Midbrain (tissue), 1 donor: ENCODE results near the gene GABRB1.
A peak's percentile ranks its signal among the peaks of the same experiment; 100 is the strongest.

Experiments used
- DNase-seq: peaks from one replicate; lab custom pipeline; 2025; lab: John Stamatoyannopoulos, UW

The GABRB1 gene

DNA sequence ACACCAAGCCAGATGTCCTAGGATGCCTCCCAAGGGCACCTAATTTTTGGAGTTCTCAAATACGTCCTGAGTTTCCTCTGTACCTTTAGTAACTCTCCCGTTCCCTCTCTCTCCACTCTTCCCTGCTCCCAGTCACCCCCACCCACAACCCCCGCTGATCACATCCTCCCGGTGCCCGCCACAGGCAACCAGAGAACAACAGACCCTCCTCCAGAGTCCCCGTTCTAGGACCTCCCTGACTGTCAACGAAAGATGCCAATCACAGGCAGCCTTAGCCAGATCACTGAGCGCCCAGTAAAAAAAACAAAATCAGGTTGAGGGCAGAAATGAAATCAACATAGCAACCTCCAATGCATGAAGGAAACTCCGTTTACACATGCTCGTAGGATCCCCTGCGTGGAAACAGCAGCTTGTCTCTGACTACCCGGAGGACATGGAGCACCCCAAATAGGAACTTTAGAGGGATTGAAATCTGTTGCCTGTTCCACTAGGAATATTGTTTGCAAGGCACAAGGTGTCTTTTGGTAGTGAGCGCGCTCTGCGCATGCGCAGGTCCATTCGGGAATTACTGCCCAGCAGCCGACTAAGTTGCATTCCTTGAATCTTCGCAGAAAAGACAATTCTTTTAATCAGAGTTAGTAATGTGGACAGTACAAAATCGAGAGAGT lies at the start of gene GABRB1:
Gene GABRB1, plus strand, starts transcription at position 557 of the 668 bp plus-strand sequence.
- peak; percentile 81 for DNase-seq

DNA sequence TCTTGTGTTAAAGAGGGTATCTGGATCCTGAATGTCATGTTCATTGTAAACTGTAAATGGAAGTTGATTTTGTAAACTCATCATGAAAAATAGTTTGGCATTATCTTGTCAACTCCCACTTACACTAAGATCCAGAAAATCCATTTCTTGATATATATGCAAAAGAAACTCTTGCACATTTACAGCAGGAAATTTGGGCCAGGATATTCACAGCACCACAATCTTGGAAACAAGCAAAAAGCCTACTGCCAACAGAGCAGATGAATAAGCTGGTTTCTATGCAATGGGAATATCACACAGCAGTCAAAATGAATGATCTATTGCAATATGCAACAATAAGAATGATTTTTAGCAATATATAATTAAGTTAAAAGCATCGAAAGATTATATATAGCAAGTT lies 46.6 kb upstream of the GABRB1 start:
- no peak for DNase-seq

DNA sequence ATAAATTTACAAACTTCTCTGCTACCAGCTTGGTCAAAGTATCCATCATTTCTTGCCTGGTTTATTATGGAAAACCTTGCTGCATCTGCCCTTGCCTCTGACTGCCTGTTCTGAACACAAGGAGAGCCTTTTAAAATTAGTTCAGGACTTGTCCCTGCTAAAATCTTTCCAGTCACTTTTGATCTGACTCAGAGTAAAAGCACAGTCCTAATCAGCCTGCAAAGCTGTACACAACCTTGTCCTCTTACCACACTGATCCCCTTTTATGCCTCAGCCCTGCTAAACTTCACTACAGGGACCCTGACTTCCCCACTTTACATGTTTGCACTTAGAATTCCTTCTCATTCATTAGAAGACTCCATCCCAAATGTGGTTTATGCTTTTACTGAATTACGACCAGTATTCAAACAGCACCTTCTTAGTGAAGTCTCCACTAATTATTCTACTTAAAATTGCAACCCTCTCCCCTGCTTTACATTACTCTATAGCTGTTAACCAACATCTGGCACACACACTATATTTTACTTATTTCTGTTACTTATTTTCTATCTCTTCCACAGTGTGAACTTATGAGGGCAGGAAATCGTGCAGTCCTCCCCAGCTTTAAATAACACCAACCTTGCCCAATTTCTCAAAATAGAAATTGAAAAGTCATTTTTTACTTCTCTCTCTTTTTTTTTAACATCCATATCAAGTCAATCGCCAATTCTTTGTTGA lies 44.3 kb upstream of the GABRB1 start:
- no peak for DNase-seq

DNA sequence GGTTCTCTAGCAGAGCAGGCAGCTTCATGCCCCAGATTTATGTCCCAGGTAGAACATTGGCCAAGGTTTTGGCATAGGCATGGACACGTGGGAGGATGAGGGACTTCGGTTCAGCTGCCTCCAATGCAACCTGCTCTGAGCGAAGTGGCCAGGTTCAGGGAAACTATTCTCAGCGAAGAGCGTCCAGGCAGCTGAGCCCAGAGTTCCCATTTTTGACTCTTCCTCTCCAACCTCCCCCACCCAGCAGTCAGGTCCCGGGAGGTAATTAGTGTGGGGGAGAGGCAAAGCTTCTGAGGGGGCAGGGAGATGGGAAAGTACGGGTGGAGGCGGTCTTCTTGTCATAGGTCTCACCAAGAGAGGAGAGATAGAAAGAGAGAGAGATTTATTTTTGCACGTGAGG lies 39.0 kb upstream of the GABRB1 start:
- DNase-seq: no peak

DNA sequence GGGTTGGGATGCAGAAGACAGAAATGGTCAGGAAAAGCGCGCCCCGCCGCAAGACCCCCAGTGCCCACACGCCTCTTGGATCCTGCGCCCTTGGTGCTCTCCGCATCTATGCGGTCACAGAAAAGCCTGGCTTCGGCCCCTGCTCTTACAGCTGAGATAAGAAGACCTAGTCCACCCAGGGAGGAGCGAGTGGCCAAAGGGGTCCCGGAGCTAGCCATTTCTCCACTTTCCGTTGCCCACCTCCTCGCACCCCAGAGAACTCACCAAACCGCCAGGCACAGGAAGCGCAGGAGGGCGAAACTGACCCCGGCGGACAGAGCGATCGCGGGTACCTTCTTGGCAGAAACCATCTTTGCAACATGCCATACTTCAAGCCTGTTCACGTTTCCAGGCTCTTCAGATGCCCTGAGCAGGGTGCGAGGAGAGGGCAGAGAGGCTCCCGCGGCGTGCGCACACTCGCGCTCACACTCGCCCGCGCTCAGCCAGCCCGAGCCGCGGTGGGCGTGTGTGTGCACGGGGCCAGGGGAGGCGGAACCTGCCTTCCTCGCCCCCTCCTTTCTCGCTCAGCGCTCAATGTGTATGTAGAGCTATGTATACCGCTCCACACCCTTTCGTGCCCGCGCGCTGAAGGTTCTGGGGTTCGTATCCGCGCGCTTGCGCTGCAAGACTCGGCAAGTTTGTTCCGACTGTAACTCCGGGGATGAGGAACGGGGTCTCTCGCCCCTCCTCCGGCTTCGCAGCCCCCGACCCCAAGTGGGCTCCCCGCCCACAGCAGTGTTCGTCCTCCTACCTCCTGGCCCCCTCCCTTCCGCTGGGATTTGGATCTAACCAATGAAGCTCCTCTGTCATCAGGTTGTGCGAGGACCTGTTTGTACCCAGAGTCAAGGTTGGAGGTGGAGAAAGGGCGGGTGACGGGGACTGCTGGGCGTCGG lies 38.0 kb upstream of the GABRB1 start, which contains the start of gene GABRA4:
Gene GABRA4, minus strand, starts transcription at position 507 of the 932 bp plus-strand sequence. Its CDS starts 157 bp downstream, at position 350.
- DNase-seq: no peak

DNA sequence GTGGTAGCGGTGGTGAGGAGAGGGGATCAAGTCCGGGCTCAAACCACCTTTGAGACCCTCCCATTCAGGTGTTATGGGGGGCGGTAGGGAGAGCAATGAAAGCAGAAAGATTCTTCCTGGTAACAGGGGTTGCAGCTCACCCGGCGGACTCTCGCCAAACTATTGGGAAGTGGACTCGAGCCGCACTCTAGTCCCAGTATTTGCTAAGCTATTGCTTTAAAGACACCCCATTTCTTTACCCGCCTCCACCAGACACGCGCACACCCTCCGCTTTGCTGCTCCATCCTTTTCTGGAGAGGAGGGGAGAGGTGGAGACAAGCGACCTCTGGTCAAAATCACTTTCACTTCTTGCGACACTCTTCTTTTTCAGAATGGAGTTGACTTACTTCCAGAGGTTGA lies 37.4 kb upstream of the GABRB1 start:
- no peak for DNase-seq

DNA sequence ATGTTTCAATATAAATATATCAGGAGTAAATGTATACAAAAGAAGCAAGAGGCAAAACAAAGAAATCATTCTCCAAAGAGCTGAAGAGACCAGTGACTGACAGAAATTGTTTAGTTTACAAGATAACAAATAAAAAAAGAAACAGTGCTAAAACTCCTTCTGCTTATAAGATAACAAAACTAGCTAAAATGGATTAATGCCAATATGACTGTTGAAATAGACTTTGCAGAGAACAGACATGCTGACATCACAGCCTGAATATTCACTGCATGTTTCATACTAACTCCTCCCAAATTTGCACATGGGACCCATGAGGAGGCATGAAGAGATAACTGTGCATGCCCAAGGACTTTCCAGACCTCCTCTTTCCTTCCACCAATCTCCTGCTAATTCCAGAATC lies 31.8 kb upstream of the GABRB1 start:
- DNase-seq: no peak

DNA sequence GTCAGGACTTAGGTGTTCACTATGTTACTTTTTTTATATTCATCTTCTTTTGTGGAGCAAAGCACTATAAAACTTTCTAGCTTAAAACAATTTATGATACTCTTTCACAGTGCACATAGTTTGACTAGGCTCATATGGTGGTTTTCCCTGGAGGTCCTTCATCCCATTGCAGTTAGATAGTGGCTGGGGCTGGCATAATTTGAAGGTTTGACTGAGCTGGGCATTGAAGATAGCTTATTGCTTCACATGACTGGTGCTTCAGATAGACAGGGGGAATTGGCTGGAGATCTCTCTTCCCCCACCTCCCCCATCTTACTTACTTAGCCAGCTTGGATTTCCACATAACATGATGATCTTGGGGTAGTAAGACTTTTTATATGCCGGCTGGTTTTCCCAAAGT lies 31.0 kb upstream of the GABRB1 start:
- no peak for DNase-seq

DNA sequence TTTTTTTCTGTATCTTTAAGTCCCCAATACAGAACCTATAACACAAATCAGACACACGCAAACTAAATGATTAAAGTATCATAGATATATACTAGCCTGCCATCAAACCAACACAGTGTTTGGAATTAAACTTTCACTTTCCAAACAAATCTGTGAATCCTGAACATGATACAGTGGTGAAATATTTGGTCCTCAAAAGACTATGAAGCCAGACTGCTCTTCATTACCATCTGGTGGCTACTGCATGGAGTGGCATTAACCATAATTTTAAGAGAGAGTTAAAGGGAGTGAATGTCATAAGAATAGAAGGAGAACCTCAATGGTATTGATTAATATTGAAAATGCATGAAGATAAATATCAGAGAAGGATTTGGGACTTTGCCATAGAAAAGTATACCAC lies 28.8 kb upstream of the GABRB1 start:
- DNase-seq: no peak

DNA sequence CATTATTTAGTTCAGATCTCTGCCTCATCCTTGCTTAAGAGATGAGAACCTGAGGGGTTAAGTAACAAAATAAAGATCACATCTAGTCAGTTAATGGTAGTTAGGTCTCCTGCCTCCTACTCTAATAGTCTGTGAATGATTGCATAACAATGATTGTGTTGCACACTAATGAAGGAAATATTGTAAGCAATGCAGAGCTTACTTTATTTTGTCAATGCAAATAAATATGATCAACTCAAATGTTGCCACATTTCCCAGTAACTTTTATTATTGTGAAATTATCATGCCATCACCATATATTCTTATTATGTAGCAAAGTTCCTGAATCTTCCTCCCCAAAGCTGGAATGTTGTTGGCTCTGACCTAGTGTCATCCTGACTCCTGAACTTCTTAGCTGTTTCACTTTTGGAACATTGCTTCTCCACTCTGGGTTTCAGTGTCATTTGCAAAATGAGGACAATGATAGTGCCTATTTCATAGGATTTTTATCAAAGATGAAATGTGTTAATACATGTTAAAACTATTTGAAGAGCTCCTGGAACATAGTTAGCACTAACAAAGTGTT lies 20.9 kb upstream of the GABRB1 start:
- no peak for DNase-seq

DNA sequence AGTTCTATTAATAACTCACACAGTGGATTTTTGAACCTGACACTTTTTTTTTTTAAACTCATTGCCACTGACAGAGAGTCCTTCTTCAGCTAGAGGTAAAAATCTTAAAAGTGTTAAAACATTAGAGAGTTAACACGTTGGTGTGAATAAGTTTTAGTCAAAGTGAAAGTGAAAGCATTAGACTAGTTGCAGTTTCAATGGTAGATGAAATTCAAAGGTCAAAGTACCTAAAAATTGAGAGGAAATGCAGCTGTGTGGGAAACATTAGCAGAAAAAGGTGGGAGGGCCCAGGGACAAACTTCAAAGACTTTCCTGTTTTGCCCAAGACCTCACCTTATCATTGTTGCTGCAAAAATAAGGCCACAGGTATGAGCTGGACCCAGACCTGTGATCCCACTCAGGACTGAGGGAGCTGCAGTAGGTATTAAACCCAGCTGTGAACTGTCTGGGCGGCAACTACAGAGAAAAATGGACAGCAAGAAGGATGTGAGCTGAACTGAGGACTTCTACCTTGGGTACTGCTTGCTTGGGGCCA lies 20.4 kb upstream of the GABRB1 start:
- no peak for DNase-seq

DNA sequence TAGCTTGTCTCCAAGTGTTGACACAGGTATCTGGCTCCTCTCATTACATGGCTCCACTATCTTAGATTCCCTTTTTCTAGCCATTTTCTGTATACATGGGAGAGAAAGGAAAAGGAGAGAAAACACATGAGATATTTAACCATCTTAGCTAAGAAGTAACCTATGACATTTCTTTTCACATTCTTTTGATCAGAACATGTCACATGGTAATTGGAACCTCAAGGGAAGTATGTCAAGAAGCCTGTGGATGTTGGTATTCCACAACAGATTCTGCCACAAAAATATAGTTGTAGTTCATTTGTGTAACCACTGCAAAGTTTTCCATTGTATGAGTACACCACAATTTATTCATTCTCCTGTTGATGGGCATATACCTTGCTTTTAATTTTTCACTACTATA lies 18.7 kb upstream of the GABRB1 start:
- no peak for DNase-seq

DNA sequence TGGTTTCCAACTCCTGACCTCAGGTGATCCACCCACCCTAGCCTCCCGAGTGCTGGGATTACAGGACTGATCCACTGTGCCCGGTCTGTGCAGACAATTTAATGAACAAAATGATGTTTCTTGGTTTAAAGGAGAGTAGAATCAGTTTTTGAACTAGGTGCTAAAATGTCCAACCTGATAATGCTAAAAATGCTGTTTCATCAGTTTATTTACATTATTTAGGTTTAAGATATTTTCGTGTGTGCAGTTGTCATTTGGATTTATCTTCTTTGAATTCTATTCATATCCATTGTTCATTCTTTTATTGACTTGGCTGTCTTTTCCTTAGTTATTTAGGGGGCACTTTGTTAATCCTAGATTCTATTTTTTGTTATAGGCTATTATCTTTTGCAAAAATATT lies 18.0 kb upstream of the GABRB1 start:
- no peak for DNase-seq

DNA sequence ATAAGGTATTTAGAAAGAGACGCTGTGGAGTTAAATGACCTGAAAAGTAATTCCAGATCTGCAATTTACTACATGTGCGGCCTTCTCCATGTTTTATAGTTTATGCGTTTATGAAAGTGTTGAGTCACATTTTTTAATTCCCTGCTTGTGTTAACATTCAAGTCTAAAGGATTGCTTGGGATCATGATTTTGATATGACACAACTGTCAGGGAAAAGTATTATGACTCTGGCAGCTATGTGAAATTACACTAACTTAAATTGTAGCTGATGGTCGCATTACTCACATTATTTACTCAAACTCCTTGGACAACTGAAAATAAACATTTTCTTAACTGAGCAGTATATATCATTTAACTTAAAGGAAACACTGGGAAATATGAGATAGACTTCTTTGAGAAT lies 14.3 kb upstream of the GABRB1 start:
- no peak for DNase-seq

DNA sequence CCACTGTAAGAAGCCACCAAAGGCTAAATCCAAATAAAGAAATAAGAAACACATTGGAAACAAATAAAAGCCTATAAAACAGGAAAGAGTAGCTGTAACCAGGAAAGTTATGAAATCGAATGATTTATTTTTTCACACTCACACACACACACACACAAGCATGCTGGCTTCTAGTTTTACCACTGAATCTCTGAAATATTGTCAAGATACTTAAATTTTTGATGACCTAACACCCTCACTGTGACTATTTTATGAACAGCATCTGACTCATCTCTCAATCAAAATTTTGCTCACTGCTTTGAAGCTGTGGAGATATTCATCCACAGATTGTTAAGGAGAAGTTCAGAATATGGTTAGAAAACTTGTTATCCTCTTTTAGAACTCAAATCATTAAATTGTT lies 13.9 kb upstream of the GABRB1 start:
- no peak for DNase-seq

DNA sequence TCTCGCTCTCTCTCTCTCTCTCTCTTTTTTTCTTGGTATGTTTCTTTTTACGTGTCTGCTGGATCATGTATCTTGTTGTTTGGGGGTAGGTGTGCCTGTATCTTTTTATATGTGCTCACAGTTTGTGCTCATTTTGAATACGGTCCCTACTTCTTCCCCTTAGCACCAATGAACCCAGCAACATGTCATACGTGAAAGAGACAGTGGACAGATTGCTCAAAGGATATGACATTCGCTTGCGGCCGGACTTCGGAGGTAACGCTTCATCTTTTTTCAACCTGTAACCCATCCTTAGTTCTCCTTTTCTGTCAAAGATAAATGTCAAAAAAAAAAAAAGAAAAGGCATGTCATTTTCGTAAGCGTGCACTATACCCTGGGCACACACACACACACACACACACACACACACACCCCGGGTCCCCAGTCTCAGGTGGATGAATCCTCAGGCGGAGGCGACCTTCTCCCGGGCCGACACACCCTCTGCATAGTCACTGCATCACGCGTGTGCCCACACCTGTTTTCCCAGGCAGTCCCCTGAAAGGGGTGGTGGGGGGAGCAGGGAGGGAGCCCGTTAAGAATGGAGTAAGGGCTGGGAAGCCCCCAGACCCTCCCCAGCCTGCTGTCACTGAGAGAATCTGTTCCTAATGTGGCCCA lies 511 bp downstream of the GABRB1 start:
- no peak for DNase-seq

DNA sequence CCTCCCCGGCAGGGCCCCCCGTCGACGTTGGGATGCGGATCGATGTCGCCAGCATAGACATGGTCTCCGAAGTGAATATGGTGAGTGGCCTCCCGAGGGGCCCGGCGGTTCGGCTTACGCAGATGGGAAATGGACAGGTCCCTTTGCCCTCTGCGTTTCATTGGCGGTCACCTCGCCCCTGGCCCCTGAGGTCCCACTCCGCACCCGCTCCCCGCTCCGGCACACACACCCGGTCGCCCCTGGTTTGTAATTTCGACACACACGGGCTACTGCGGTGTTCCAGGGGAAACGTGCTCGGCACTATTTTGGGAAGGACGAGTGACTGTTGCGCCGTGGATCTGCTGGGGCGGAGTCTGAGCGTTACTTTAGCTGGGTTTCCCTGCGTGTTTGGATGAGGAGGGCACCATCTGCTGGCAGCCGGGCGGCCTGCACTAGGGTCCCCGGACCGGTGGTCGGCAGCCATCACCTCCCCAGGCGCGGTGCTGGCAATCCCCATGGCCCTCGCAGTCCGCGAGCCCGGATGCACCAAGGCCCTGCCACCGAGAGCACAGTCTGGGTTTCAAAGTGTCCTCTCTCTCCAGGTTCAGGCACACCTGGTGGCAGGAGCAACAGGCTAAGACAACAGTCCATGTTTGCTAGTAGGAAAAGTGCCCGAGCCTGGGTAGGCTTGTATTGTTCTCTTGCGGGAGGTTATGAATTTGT lies 1.2 kb downstream of the GABRB1 start:
- peak; percentile 75 for DNase-seq

DNA sequence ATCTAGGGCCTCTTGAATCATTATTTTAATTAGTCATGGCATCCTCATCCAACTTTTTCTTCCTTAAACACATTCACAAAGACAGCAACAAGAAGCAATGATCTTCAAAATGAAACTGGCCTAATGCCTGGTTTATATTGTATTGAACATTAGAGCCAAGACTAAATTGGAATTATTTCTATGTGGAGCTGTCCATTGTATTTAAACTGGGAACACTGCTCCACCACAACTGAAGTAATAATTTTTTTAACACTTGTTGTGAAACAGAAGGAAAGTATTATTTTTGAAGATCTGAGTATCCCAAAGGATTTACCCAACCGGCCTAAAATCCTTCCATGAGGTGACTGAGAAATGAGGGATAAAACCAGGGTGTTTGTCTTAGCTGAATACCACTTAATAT lies 6.9 kb downstream of the GABRB1 start:
- DNase-seq: no peak

DNA sequence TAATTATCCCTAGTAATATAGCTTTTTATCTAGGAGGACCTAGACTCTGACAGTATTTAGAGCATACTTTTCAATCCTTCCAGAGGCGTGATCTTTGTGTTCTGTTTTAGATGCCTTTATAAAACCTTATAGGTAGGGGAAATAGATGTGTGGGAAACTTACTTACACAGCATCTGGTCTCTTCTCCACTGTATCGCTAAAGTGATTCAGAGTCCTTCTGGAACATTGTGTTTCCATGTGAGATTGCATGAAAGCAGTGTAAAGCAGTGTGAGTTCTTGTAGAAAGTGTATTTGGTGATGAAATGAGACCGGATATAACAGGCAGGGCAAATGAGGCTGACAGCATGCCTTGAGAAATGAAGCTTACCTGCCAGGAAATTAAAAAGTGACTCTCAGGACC lies 9.5 kb downstream of the GABRB1 start:
- DNase-seq: no peak

DNA sequence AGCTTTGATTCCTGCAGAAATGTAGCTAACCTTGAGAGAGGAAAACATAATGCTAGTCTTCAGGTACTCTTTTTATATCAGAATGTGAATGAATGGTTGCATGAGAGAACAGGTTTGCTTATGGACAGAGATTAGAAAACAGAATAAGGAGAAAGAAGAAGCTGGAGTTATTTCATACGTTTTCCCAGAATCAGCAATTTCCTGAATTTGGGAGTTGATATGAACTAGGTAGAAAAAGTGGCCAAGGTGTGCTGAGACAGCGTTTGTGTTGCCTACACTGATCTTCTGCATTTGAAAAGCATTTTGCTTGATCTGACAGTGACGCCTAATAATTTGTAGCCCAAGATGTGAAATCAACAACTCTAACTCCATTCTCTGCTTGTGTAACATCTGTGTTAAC lies 12.5 kb downstream of the GABRB1 start:
- DNase-seq: no peak

DNA sequence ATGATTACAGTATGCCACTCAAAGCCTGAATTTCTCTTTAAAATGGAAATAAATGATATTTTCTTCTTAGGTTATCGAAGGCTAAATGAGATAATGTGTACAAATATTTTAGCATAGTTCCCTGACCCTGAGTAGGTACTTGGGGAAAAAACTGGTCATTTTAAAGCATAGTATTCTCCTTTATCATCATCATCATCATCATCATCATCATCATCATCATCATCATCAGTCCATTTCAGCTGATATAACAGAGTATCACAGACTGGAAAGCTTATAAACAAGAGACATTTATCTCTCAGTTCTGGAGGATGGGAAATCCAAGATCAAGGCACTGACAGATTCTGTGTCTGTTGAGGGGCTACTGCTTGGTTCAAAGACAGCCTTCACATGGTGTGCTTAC lies 13.9 kb downstream of the GABRB1 start:
- DNase-seq: no peak
